K562 (cell line): Measurements from ENCODE around the gene ZNF335. TPM values are rescaled to one million over a fixed set of nuclear protein-coding genes. Genes with fewer than 3 reads are reported as not detected.

Experiments
- CBFA2T3 ChIP-seq: fragments of 450-650 bp; IDR thresholded peaks from 2 replicates; pipeline ENCODE4 v1.6.1; 2017
- ILF3 ChIP-seq: fragments of 450-650 bp; IDR thresholded peaks from 2 replicates; pipeline ENCODE4 v1.6.1; 2018; ENCODE audit warnings: antibody characterized with exemption, mild to moderate bottlenecking, moderate library complexity, borderline replicate concordance
- IRF2 ChIP-seq: sonication (generic); formaldehyde crosslinking; IDR thresholded peaks from 2 replicates; pipeline ENCODE4 v1.8.1; 2022; ENCODE audit warnings: mild to moderate bottlenecking, missing genetic modification reagents
- LEF1 ChIP-seq: fragments of 450-650 bp; IDR thresholded peaks from 2 replicates; pipeline ENCODE4 v1.6.1; 2016; ENCODE audit warnings: mild to moderate bottlenecking
- MEF2A ChIP-seq: IDR thresholded peaks from 2 replicates; pipeline ENCODE4 v1.6.1; 2011; ENCODE audit warnings: low read depth, mild to moderate bottlenecking, low read length, moderate library complexity; ENCODE audit not compliant: control insufficient read depth
- PCBP2 ChIP-seq: fragments of 200-400 bp; formaldehyde crosslinking; IDR thresholded peaks from 2 replicates; pipeline ENCODE4 v1.6.1; 2018; ENCODE audit warnings: low read length, low read depth, mild to moderate bottlenecking, moderate library complexity; ENCODE audit not compliant: poor library complexity, severe bottlenecking
- PHF8 ChIP-seq: fragments of 200-600 bp; sonication (generic); IDR thresholded peaks from 2 replicates; pipeline ENCODE4 v1.6.1; 2012; ENCODE audit warnings: mixed run types, mild to moderate bottlenecking, inconsistent platforms, low read length, moderate library complexity, borderline replicate concordance
- RBM15 ChIP-seq: fragments of 200-400 bp; formaldehyde crosslinking; IDR thresholded peaks from 2 replicates; pipeline ENCODE4 v1.6.1; 2018; ENCODE audit warnings: mild to moderate bottlenecking, low read length, moderate library complexity; ENCODE audit not compliant: insufficient read depth
- REST ChIP-seq, 2 experiments: fragments of 450-650 bp; formaldehyde crosslinking in 1 of 2; IDR thresholded peaks; 2 replicates each; pipeline versions ENCODE4 v1.4.0 to v1.6.1; 2014 to 2020; ENCODE audit warnings: mild to moderate bottlenecking in 2 of 2, borderline replicate concordance in 1 of 2, low read depth in 1 of 2
- SMARCE1 ChIP-seq: fragments of 450-650 bp; IDR thresholded peaks from 2 replicates; pipeline ENCODE4 v1.7.1; 2016; ENCODE audit warnings: mild to moderate bottlenecking
- STAG1 ChIP-seq: sonication (generic); formaldehyde crosslinking; IDR thresholded peaks from 2 replicates; pipeline ENCODE4 v1.5.0; 2020; ENCODE audit warnings: missing genetic modification reagents, borderline replicate concordance
- ZNF23 ChIP-seq: fragments of 250-450 bp; sonication (Bioruptor Pico); IDR thresholded peaks from 2 replicates; pipeline ENCODE4 v1.4.0; 2020; ENCODE audit warnings: mild to moderate bottlenecking
- ZNF324 ChIP-seq: fragments of 250-450 bp; sonication (Bioruptor Pico); IDR thresholded peaks from 2 replicates; pipeline ENCODE4 v1.4.0; 2020; ENCODE audit warnings: mild to moderate bottlenecking
- ZNF780A ChIP-seq: fragments of 250-450 bp; sonication (Bioruptor Pico); IDR thresholded peaks from 2 replicates; pipeline ENCODE4 v1.5.0; 2021; ENCODE audit warnings: mild to moderate bottlenecking
- polyA plus RNA-seq, 8 experiments: library from polyadenylated mRNA; depleted of rRNA in 4 of 8; stranded (reverse) in 5 of 8; unstranded in 3 of 8; fragments of >200 nt; fragmentation: Nextera tagmentation in 2 of 8; fragmentation: Illumina TruSeq in 1 of 8; extraction: Ambion mirVana in 2 of 8; extraction: Trizol in 1 of 8; gene quantifications; 2 replicates each; pipeline versions ENCODE4 v1.2.1 to v1.2.3, GENCODE V29; 2011 to 2014; ENCODE audit warnings: inconsistent platforms in 1 of 8, missing spikeins in 1 of 8
- total RNA-seq, 7 experiments: library from RNA; depleted of rRNA in 6 of 7; stranded (reverse); fragments of >200 nt in 6 of 7; fragmentation: Illumina TruSeq in 2 of 7; extraction: Trizol in 2 of 7; gene quantifications; 2 replicates each; pipeline versions ENCODE4 v1.2.1 to v1.2.3, GENCODE V29; 2011 to 2021; ENCODE audit warnings: low replicate concordance in 1 of 7
- TF ChIP-seq, protein P1 (sequence below), 2 experiments: IDR thresholded peaks; 2 replicates each; pipeline ENCODE4 v1.6.1; 2012; ENCODE audit warnings: improper control_type of control experiment in 2 of 2, low read depth in 2 of 2, low read length in 2 of 2, borderline replicate concordance in 1 of 2
- TF ChIP-seq, protein P2 (sequence below): fragments of 250-450 bp; sonication (Bioruptor Pico); IDR thresholded peaks from 2 replicates; pipeline ENCODE4 v1.5.0; 2021

Gene ZNF335
- total and polyA plus RNA-seq, 9 of the 15 experiments (the other 6 are each of a cell fraction or from before 2014, with no cell fraction given): 0.39 to 16.0 (median 7.6) TPM

GRCh38 chr20:45910670-45911485 lies 61.1 kb downstream of the ZNF335 start (continued):
- TF ChIP-seq, protein P1, sequence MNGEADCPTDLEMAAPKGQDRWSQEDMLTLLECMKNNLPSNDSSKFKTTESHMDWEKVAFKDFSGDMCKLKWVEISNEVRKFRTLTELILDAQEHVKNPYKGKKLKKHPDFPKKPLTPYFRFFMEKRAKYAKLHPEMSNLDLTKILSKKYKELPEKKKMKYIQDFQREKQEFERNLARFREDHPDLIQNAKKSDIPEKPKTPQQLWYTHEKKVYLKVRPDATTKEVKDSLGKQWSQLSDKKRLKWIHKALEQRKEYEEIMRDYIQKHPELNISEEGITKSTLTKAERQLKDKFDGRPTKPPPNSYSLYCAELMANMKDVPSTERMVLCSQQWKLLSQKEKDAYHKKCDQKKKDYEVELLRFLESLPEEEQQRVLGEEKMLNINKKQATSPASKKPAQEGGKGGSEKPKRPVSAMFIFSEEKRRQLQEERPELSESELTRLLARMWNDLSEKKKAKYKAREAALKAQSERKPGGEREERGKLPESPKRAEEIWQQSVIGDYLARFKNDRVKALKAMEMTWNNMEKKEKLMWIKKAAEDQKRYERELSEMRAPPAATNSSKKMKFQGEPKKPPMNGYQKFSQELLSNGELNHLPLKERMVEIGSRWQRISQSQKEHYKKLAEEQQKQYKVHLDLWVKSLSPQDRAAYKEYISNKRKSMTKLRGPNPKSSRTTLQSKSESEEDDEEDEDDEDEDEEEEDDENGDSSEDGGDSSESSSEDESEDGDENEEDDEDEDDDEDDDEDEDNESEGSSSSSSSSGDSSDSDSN (IDR thresholded peaks at IDR 0.05; ENCODE audit: borderline replicate concordance in 1 of 2, low read depth in 2 of 2, low read length in 2 of 2): 0 out of 4 replicates have a peak, but pooled peaks of 1 of the 2 experiments have one; percentile 42
- TF ChIP-seq, protein P2, sequence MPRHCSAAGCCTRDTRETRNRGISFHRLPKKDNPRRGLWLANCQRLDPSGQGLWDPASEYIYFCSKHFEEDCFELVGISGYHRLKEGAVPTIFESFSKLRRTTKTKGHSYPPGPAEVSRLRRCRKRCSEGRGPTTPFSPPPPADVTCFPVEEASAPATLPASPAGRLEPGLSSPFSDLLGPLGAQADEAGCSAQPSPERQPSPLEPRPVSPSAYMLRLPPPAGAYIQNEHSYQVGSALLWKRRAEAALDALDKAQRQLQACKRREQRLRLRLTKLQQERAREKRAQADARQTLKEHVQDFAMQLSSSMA (CRISPR knock-in tag): no peak
- no peak for TF ChIP-seq LEF1
- TF ChIP-seq REST (IDR thresholded peaks at IDR 0.05; ENCODE audit: borderline replicate concordance): peak; percentile 60
- TF ChIP-seq REST (CRISPR knock-in tag; IDR thresholded peaks at IDR 0.05; ENCODE audit: low read depth): no peak
- TF ChIP-seq ZNF780A: no peak
- no peak for TF ChIP-seq PCBP2
- no peak for TF ChIP-seq MEF2A
- TF ChIP-seq STAG1 (CRISPR knock-in tag): no peak
- no peak for TF ChIP-seq ZNF324 (CRISPR knock-in tag)
- TF ChIP-seq PHF8: peak; percentile 58; the same call in 1 of the 2 replicates
- TF ChIP-seq ILF3: no peak
- TF ChIP-seq CBFA2T3: no peak
- no peak for TF ChIP-seq RBM15
- TF ChIP-seq ZNF23 (CRISPR knock-in tag): no peak
- TF ChIP-seq IRF2 (CRISPR knock-in tag): no peak
- TF ChIP-seq SMARCE1: peak; percentile 44; the same call in 1 of the 2 replicates
